GM18870 (cell line): ENCODE measurements around the gene IRF2.

ENCODE experiments used
- ATAC-seq: cut with Tn5 transposase; IDR thresholded peaks from one replicate; pipeline ENCODE4 v1.9.1; 2021; ENCODE audit warnings: moderate library complexity; ENCODE audit not compliant: unreplicated experiment

The IRF2 gene

GRCh38 chr4:184475096-184475461, 729 bp upstream of the IRF2 start:
- ATAC-seq: peak; percentile 8

GRCh38 chr4:184473499-184474262, 669 bp downstream of the IRF2 start:
- ATAC-seq: no peak

GRCh38 chr4:184472614-184473498, 1.5 kb downstream of the IRF2 start:
- no peak for ATAC-seq

GRCh38 chr4:184471881-184472613, 2.3 kb downstream of the IRF2 start:
- no peak for ATAC-seq

- ATAC-seq: no peak
Observed at GRCh38 chr4:184470785-184471110, 3.6 kb downstream of the IRF2 start.

- no peak for ATAC-seq
Observed at GRCh38 chr4:184466634-184467033, 7.7 kb downstream of the IRF2 start.

- ATAC-seq: no peak
Observed at GRCh38 chr4:184464759-184465454, 9.4 kb downstream of the IRF2 start.

- ATAC-seq: no peak
Observed at GRCh38 chr4:184463856-184464255, 10.5 kb downstream of the IRF2 start.

GRCh38 chr4:184463158-184463557, 11.2 kb downstream of the IRF2 start:
- ATAC-seq: no peak

GRCh38 chr4:184462724-184463123, 11.6 kb downstream of the IRF2 start:
- no peak for ATAC-seq

GRCh38 chr4:184461711-184462441, 12.5 kb downstream of the IRF2 start:
- ATAC-seq: no peak

- ATAC-seq: no peak
Observed at GRCh38 chr4:184460499-184461285, 13.7 kb downstream of the IRF2 start.

- no peak for ATAC-seq
Observed at GRCh38 chr4:184459413-184459812, 14.9 kb downstream of the IRF2 start.

GRCh38 chr4:184457535-184458249, 16.7 kb downstream of the IRF2 start:
- no peak for ATAC-seq

- ATAC-seq: no peak
Observed at GRCh38 chr4:184456337-184456736, 18.0 kb downstream of the IRF2 start.

GRCh38 chr4:184455299-184455698, 19.1 kb downstream of the IRF2 start:
- ATAC-seq: no peak

GRCh38 chr4:184453365-184454160, 20.8 kb downstream of the IRF2 start:
- ATAC-seq: peak; percentile 55

GRCh38 chr4:184452740-184453139, 21.6 kb downstream of the IRF2 start:
- ATAC-seq: no peak
